ENCODE data around the gene TMEM238L. TPM values are rescaled to one million over a fixed set of nuclear protein-coding genes. Genes with fewer than 3 reads are reported as not detected.

Gene TMEM238L
- total and polyA plus RNA-seq, 2 donors (not counting 3 experiments of a cell fraction or from before 2014, with no cell fraction given) = not detected

DNA sequence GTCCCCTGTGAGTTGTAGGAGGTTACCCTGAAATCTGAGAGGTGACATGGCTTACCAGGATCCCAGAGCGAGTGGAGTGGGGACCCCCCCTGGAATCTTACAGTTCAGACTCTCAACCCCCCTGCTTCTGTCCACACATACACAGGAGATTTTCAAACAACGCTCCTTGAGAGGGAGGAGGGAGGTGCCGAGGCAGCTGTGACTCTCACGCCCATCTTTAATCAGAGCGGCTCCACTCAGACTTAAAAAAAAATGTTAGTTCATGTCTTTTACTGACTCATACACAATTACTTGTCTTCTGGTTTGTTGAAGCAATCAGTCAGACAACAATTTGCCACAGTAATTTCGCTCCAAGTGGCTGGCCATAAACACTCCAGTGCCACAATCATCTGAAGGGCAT is 58.7 kb downstream of the TMEM238L start:
- BruUV-seq (replicated peaks) = no TSS peak
- no peak overlapping the region for H2AFZ ChIP-seq (ENCODE audit: low read depth, low read length)

More for the DNA sequence above, 58.7 kb downstream of the TMEM238L start:
- Histone ChIP-seq H3K4me3 (replicated peaks in 1 of 3; ENCODE audit: insufficient read depth in 1 of 3, low read depth in 1 of 3, low read length in 3 of 3) (no peak overlapping the region), H3K4me1 (ENCODE audit: control insufficient read depth, extremely low read depth, insufficient read depth, low read length) (no peaks in the 10 kb centered on the region), H3K27me3 (ENCODE audit: control insufficient read depth in 2 of 2, insufficient read depth in 2 of 2, low read length in 2 of 2) (no peaks in the 10 kb centered on the region), H4K20me1 (replicated peaks; ENCODE audit: control insufficient read depth, extremely low read depth, insufficient read depth, low read length) (no peaks in the 10 kb centered on the region), H3K27ac (ENCODE audit: insufficient read depth, low read depth, low read length) (no peak overlapping the region), H3K79me2 (ENCODE audit: control insufficient read depth, insufficient read depth, low read length) (no peaks in the 10 kb centered on the region), H3K36me3 (ENCODE audit: control insufficient read depth in 2 of 2, extremely low read depth in 1 of 2, insufficient read depth in 2 of 2, low read length in 2 of 2) (no peaks in the 10 kb centered on the region), H3K9me3 (replicated peaks; ENCODE audit: control insufficient read depth, insufficient read depth, low read length) (no peaks in the 10 kb centered on the region), H3K9me1 (replicated peaks; ENCODE audit: control insufficient read depth, extremely low read depth, insufficient read depth, low read length) (no peaks in the 10 kb centered on the region), H3K9ac (replicated peaks; ENCODE audit: extremely low read depth, insufficient read depth, low read length) (no peak overlapping the region), H3K4me2 (ENCODE audit: insufficient read depth, low read length) (no peak overlapping the region)
- intact Hi-C loops (cut with micrococcal nuclease) = no loop called here
- dilution Hi-C loops (cut with MboI; ENCODE audit: extremely low pct_ligation_motif_present, low sequenced_read_pairs) = no loop called here
- ChIA-PET CTCF (no interaction called here), POLR2A (interaction anchor here (0.7 kb wide), 1 partner anchor 420 kb away, joined by 3 read pairs; no protein-coding TSS in a partner anchor)
- FAIRE-seq (no peak), DNase-seq (ENCODE audit: low read depth, low spot score) (no peak)
- TF ChIP-seq POLR2AphosphoS5 (IDR thresholded peaks at IDR 0.05; ENCODE audit: insufficient read depth, low read depth, low read length) (no peak), EZH2 (IDR thresholded peaks at IDR 0.05; ENCODE audit: borderline replicate concordance, low read depth, low read length, severe bottlenecking) (no peak), FOS (IDR thresholded peaks at IDR 0.05; ENCODE audit: borderline replicate concordance, insufficient read depth, low read length) (no peak), JUN (IDR thresholded peaks at IDR 0.05; ENCODE audit: borderline replicate concordance, insufficient read depth, insufficient read length, low read depth) (no peak), GATA2 (IDR thresholded peaks at IDR 0.05; ENCODE audit: insufficient read depth, insufficient read length, low read depth, low read length) (no peak), POLR2A (IDR thresholded peaks at IDR 0.05; ENCODE audit: low read depth, low read length) (no peak), MYC (IDR thresholded peaks at IDR 0.05; ENCODE audit: low read depth, low read length) (no peak)
- TF ChIP-seq, protein P1, sequence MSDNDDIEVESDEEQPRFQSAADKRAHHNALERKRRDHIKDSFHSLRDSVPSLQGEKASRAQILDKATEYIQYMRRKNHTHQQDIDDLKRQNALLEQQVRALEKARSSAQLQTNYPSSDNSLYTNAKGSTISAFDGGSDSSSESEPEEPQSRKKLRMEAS (IDR thresholded peaks at IDR 0.05; ENCODE audit: insufficient read depth, insufficient read length) = no peak
- TF ChIP-seq, protein P2, sequence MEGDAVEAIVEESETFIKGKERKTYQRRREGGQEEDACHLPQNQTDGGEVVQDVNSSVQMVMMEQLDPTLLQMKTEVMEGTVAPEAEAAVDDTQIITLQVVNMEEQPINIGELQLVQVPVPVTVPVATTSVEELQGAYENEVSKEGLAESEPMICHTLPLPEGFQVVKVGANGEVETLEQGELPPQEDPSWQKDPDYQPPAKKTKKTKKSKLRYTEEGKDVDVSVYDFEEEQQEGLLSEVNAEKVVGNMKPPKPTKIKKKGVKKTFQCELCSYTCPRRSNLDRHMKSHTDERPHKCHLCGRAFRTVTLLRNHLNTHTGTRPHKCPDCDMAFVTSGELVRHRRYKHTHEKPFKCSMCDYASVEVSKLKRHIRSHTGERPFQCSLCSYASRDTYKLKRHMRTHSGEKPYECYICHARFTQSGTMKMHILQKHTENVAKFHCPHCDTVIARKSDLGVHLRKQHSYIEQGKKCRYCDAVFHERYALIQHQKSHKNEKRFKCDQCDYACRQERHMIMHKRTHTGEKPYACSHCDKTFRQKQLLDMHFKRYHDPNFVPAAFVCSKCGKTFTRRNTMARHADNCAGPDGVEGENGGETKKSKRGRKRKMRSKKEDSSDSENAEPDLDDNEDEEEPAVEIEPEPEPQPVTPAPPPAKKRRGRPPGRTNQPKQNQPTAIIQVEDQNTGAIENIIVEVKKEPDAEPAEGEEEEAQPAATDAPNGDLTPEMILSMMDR (IDR thresholded peaks at IDR 0.05; ENCODE audit: extremely low read depth in 1 of 2, insufficient read depth in 1 of 2, low read depth in 1 of 2, low read length in 2 of 2) = no peak

Small RNAs within 50 kb of the gene (small RNA-seq; reads per million reads assigned to genes)
- not detected for gene AC015908.2 (ENCODE audit: insufficient read depth, insufficient read length, low read depth, low replicate concordance)
- not detected for gene TMEM238L (ENCODE audit: insufficient read depth, insufficient read length, low read depth, low replicate concordance)

Other genes starting within 250 kb of the TMEM238L start
- 0.73 and 0.78 TPM in 2 replicates for gene MYH3, start 146.8 kb downstream of the TMEM238L start, total RNA-seq
- 0.08 and 0.65 TPM in 2 replicates for gene MYH3, start 146.8 kb downstream of the TMEM238L start, polyA plus RNA-seq
- 28.0 and 30.8 TPM in 2 replicates for gene SCO1, start 106.6 kb downstream of the TMEM238L start, total RNA-seq
- gene SCO1, start 106.6 kb downstream of the TMEM238L start, polyA plus RNA-seq = 10.4 and 11.9 TPM in 2 replicates
- 7.6 and 7.9 TPM in 2 replicates for gene ADPRM, start 106.5 kb downstream of the TMEM238L start, total RNA-seq
- gene ADPRM, start 106.5 kb downstream of the TMEM238L start, polyA plus RNA-seq = 7.2 and 7.4 TPM in 2 replicates
- 10.4 and 11.2 TPM in 2 replicates for gene TMEM220, start 74.1 kb downstream of the TMEM238L start, total RNA-seq
- 2.1 and 3.6 TPM in 2 replicates for gene TMEM220, start 74.1 kb downstream of the TMEM238L start, polyA plus RNA-seq
- gene PIRT, start 34.0 kb upstream of the TMEM238L start, total RNA-seq = not detected in 2 replicates
- not detected in 2 replicates for gene PIRT, start 34.0 kb upstream of the TMEM238L start, polyA plus RNA-seq

Data from endothelial cell of umbilical vein (primary cell).